T-helper 22 cell (primary cell): ENCODE measurements around the gene ARHGAP29.

ENCODE experiments used
- DNase-seq: peaks from one replicate; pipeline ENCODE4 v3.0.0-alpha.2; 2020; ENCODE audit warnings: low read depth

Gene ARHGAP29

DNA sequence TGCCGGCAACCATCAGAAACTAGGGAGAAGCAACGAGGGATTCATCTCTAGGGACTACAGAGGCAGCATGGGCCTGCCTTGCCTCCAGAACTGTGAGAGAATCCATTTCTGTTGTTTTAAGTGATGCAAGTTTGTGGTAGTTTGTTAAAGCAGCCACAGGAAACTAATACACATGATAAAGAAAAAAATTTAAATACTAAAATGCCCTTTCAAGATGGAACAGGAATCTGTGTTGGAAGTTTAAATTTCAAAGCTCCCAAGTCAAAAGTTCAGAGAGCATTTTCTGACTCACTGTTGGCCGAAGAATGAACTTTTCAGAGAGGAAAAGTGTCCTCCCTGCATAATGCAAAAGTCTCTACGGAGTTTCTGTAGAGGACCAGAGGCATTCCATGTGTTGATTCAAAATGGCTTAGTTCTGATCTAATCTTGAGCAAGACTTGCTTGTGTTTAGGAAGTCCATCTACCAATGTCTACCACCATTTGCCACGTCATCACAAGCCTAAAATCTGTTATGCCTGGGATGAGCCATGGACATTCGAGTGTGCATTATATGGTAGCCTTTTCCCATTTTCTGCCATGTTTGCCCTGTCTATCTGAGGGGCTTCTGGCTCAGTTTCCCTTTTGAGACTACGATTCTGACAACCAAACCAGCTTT is 22.4 kb upstream of the ARHGAP29 start:
- no peak for DNase-seq

GRCh38 chr1:94258873-94259331 is 21.5 kb upstream of the ARHGAP29 start:
- DNase-seq: no peak

- no peak for DNase-seq
Observed at GRCh38 chr1:94257444-94257843, 20.1 kb upstream of the ARHGAP29 start.

DNA sequence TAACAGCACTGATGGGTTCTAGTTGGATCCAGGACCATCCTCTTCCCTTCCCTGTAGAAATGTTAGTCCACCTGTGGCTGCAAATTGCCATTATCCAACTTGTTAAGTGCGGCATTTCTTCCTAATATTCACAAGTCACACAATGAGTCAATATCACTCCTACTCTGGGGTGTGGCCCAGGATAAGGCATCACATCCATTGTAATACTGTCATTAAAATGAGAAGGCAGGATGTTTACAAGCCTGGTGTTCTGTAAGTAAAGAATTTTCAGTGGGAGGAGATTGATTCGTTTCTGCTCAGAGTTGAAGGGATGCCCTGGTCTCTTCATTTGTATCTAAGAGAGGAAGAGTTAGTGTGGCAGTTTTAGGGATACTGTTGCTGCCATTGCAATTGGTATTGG is 18.1 kb upstream of the ARHGAP29 start:
- no peak for DNase-seq

- no peak for DNase-seq
Observed at GRCh38 chr1:94254073-94254810, 16.9 kb upstream of the ARHGAP29 start.

DNA sequence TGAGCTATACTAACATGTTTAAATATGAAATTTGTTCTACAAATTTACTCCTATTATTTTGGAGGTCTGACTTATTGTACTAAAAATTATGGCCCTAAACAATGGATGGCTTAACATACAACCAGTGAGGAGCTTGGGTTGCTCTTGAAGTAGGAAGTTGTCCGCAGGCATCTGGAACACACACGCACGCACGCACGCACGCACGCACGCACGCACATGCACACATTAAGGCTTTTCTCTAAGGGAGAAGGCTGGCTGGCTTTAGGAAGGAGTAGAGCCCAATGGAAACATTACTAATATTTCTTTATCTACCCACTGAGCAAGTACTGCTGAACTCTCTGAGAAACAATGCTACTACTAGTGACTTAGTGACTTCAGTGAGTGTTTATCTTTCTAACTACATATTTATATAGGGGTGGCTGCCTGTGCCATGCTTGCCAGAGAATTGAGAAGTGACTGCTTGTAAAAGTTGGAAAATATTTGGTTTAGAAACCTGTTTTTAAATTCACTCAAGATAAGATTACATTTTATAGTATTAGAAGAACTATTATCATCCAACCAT is 16.2 kb upstream of the ARHGAP29 start:
- no peak for DNase-seq

GRCh38 chr1:94250341-94250740 is 13.0 kb upstream of the ARHGAP29 start:
- no peak for DNase-seq

DNA sequence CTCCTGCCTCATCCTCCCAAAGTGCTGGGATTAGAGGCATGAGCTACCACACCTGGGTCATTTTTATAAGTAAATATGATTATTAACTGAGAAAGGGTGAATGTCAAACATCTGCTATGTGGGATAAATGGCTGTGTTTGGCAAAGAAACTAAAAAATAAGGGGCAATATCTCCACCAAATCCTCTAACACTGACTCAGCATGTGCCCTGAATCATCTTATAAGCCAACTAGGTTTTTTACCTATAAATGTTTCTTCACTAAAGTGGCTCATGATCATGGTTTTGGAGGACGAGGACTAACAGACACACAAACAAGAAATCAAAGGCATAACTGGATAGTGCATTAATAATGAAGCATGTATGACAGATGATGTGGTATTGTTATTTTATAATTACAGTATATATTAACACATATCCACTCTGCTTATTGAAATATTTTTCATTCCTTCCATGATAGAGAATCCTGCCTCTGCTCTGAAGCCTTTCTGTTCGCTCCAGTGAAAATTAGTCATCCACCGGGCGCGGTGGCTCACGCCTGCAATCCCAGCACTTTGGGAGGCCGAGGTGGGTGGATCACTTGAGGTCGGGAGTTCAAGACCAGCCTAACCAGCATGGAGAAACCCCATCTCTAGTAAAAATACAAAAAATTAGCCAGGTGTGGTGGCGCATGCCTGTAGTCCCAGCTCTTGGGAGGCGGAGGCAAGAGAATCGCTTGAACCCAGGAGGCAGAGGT is 11.7 kb upstream of the ARHGAP29 start:
- no peak for DNase-seq

GRCh38 chr1:94247138-94248094 is 10.0 kb upstream of the ARHGAP29 start:
- DNase-seq: no peak

GRCh38 chr1:94246692-94247137 is 9.3 kb upstream of the ARHGAP29 start:
- no peak for DNase-seq

DNA sequence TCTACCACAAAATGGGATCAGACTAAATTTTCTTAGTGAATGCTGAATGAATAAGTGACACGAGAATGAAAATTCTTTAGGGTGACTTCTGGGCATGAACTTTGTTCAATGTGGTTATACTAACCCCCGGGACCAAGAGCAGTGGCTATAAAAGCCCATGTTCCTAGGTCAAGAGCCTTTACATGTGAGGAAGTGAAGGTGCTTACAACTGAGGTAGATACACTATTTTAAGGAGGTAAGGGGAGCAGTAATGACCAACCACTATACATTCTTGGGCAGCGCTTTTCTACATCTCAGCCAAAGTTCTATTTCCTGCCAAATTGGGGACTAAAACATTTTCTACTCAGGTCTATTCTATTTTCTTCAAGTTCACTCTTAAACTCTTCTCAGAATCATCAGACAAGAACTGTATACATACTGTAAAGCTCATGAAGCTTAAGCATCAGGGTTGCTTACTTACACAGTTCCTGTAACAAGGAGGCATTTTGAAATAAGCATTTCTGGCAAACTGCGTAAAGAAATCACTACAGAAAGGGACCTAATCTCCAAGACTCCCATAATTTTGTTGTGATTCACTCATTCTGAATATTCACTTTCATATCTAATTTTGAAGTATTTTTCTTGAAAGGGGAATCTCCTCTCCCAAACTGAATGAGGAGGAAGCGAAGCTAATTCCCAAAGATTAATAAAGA is 8.5 kb upstream of the ARHGAP29 start:
- no peak for DNase-seq

DNA sequence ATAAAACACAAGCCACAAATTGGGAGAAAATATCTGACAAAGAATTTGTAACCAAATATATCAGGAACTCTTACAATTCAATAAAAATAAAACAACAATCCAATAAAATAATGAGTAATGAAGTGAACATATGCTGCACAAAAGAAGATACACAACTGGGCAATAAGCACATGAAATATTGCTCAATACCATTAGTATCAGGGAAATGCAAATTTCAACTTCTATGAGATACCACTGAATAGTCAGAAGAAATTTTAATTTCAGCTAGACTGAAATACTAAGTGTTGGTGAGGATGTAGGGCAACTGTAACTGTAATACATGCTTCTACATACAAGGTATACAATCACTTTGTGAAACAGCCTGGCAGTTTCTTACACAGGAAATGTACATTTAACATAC is 7.4 kb upstream of the ARHGAP29 start:
- no peak for DNase-seq

- no peak for DNase-seq
Observed at GRCh38 chr1:94243665-94244064, 6.3 kb upstream of the ARHGAP29 start.

- DNase-seq: no peak
Observed at GRCh38 chr1:94240822-94241221, 3.4 kb upstream of the ARHGAP29 start.

- no peak for DNase-seq
Observed at GRCh38 chr1:94239796-94240195, 2.4 kb upstream of the ARHGAP29 start.

GRCh38 chr1:94239051-94239450 is 1.7 kb upstream of the ARHGAP29 start:
- DNase-seq: no peak

GRCh38 chr1:94236630-94237290 is 624 bp downstream of the ARHGAP29 start:
- no peak for DNase-seq

DNA sequence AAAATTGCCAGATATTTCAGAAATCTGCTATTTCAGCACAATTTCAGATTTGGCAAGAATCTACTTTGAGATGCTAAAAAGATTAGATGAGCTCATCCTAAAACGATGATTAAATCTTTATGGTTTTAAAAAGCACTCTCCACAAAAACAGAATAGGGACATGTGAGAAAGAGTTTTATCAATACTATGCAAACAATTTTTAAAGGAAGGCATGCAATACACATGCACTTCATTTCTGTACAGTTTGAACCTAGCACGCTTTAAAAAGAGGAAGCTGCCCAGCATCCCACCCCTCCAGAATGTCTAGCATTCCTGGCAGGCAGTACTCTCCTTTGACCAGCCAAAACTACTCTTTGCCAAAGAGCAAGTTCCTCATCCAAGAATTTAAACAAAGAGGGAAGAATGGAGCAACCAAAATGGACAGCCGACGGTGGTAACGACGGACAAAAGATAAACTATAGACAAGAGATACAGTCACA is 1.3 kb downstream of the ARHGAP29 start:
- no peak for DNase-seq

GRCh38 chr1:94235189-94236012 is 2.0 kb downstream of the ARHGAP29 start:
- DNase-seq: no peak
